K562 (cell line): Measurements from ENCODE around the gene B4GALNT3. TPM values are rescaled to one million over a fixed set of nuclear protein-coding genes. Genes with fewer than 3 reads are reported as not detected.

Experiments
- XRCC5 ChIP-seq: fragments of 200-400 bp; formaldehyde crosslinking; IDR thresholded peaks from 2 replicates; pipeline ENCODE4 v1.6.1; 2017; ENCODE audit warnings: low read depth, mild to moderate bottlenecking, low read length
- ZFPM2 ChIP-seq: fragments of 250-450 bp; sonication (Bioruptor Pico); IDR thresholded peaks from 2 replicates; pipeline ENCODE4 v1.5.1; 2022; ENCODE audit warnings: mild to moderate bottlenecking
- ZNF175 ChIP-seq: fragments of 200-800 bp; sonication (Bioruptor generic); IDR thresholded peaks from 2 replicates; pipeline ENCODE4 v1.6.1; 2016; ENCODE audit warnings: low read depth, mild to moderate bottlenecking, missing genetic modification characterization, missing compliant biosample characterization
- polyA plus RNA-seq, 8 experiments: library from polyadenylated mRNA; depleted of rRNA in 4 of 8; stranded (reverse) in 5 of 8; unstranded in 3 of 8; fragments of >200 nt; fragmentation: Nextera tagmentation in 2 of 8; fragmentation: Illumina TruSeq in 1 of 8; extraction: Ambion mirVana in 2 of 8; extraction: Trizol in 1 of 8; gene quantifications; 2 replicates each; pipeline versions ENCODE4 v1.2.1 to v1.2.3, GENCODE V29; 2011 to 2014; ENCODE audit warnings: inconsistent platforms in 1 of 8, missing spikeins in 1 of 8
- total RNA-seq, 7 experiments: library from RNA; depleted of rRNA in 6 of 7; stranded (reverse); fragments of >200 nt in 6 of 7; fragmentation: Illumina TruSeq in 2 of 7; extraction: Trizol in 2 of 7; gene quantifications; 2 replicates each; pipeline versions ENCODE4 v1.2.1 to v1.2.3, GENCODE V29; 2011 to 2021; ENCODE audit warnings: low replicate concordance in 1 of 7
- TF ChIP-seq, protein P1 (sequence below): fragments of 450-650 bp; IDR thresholded peaks from 2 replicates; pipeline ENCODE4 v1.6.1; 2016; ENCODE audit warnings: antibody characterized with exemption
- TF ChIP-seq, protein P2 (sequence below): sonication (generic); formaldehyde crosslinking; IDR thresholded peaks from 2 replicates; pipeline ENCODE4 v1.8.0; 2022; ENCODE audit warnings: missing genetic modification reagents, mild to moderate bottlenecking, moderate library complexity, borderline replicate concordance
- TF ChIP-seq, protein P3 (sequence below): fragments of 450-650 bp; IDR thresholded peaks from 2 replicates; pipeline ENCODE4 v1.6.1; 2016; ENCODE audit warnings: low read depth, mild to moderate bottlenecking, moderate library complexity

The B4GALNT3 gene
- total and polyA plus RNA-seq, 9 of the 15 experiments (the other 6 are each of a cell fraction or from before 2014, with no cell fraction given): 0.04 to 0.36 (median 0.10) TPM; not detected in 6

DNA sequence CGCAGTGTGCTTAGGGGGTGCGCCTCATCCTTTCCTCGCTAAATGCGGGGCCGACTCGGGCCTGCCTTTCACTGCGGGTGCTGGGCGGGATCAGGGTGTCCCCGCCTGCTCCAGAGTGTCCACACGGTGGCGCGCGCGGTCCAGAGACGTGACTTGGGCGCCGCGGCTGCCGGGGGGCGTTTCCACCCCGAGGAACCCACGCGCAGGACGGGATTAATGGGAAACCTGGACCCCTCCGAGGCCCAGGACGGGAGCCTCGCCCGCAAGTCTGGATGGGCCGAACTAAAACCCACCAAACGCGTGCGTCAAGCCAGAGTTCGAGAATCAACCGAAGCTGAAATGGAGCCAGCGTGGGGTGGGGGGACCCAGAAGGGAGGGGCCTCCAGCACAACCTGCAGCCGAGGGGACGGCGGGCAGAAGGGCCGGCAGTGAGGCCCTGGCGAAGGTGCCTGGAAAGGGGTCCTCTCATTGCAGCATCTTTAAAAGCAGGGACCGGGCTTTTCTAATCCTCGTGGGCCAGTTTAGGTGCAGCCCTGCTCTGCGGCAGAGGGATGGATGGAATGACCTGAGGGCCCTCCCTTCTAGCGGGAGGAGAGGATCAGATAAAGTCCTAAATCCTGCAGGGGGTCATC is 110.2 kb downstream of the B4GALNT3 start (continued):
- TF ChIP-seq, protein P1, sequence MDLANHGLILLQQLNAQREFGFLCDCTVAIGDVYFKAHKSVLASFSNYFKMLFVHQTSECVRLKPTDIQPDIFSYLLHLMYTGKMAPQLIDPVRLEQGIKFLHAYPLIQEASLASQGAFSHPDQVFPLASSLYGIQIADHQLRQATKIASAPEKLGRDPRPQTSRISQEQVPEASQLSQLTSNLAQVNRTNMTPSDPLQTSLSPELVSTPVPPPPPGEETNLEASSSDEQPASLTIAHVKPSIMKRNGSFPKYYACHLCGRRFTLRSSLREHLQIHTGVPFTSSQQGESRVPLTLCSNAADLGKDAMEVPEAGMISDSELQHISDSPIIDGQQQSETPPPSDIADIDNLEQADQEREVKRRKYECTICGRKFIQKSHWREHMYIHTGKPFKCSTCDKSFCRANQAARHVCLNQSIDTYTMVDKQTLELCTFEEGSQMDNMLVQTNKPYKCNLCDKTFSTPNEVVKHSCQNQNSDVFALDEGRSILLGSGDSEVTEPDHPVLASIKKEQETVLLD: 0 out of 2 replicates have a peak, but pooled peaks have one; percentile 73
- TF ChIP-seq, protein P2, sequence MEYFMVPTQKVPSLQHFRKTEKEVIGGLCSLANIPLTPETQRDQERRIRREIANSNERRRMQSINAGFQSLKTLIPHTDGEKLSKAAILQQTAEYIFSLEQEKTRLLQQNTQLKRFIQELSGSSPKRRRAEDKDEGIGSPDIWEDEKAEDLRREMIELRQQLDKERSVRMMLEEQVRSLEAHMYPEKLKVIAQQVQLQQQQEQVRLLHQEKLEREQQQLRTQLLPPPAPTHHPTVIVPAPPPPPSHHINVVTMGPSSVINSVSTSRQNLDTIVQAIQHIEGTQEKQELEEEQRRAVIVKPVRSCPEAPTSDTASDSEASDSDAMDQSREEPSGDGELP (CRISPR knock-in tag): peak; percentile 53; the same call in 1 of the 2 replicates
- TF ChIP-seq, protein P3, sequence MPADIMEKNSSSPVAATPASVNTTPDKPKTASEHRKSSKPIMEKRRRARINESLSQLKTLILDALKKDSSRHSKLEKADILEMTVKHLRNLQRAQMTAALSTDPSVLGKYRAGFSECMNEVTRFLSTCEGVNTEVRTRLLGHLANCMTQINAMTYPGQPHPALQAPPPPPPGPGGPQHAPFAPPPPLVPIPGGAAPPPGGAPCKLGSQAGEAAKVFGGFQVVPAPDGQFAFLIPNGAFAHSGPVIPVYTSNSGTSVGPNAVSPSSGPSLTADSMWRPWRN: no peak
- TF ChIP-seq ZNF175: no peak
- no peak for TF ChIP-seq ZFPM2 (CRISPR knock-in tag)
- 0 out of 2 replicates have a peak, but pooled peaks have one; percentile 53 for TF ChIP-seq XRCC5
